Esophagus squamous epithelium (tissue), 4 donors: Measurements from ENCODE around the gene CYP4F2.
"Not testable (repeated sequence)": the region's sequence is repeated elsewhere in the genome, so short reads cannot be mapped to it uniquely, and the experiment has no call there.

Experiments used
- POLR2A ChIP-seq, 4 donors: fragments of 450-650 bp; IDR thresholded peaks; one replicate each; pipeline ENCODE4 v1.6.1; 2017; ENCODE audit warnings: antibody characterized with exemption in 4 of 4, mild to moderate bottlenecking in 4 of 4, moderate library complexity in 3 of 4
- TF ChIP-seq, protein P1 (sequence below), 6 experiments: fragments of 450-650 bp in 4 of 6; fragments of 200-600 bp in 2 of 6; sonication (generic) in 2 of 6; IDR thresholded peaks; one replicate each; pipeline ENCODE4 v1.5.1; 2016 to 2019; ENCODE audit warnings: antibody characterized with exemption in 6 of 6, mild to moderate bottlenecking in 4 of 6, moderate library complexity in 4 of 6

DNA sequence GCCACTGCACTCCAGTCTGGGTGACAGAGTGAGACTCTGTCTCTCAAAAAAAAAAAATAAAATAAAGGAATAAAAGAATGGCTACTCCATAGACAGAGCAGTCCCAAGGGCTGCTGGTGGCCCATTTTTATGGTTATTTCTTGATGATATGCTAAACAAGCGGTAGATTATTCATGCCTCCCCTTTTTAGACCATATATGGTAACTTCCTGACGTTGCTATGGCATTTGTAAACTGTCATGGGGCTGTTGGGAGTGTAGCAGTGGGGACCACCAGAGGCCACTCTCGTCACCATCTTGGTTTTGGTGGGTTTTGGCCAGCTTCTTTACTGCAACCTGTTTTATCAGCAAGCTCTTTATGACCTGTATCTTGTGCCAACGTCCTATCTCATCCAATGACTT is 58.0 kb downstream of the CYP4F2 start:
- TF ChIP-seq POLR2A (IDR thresholded peaks at IDR 0.05): not testable (repeated sequence)
- TF ChIP-seq, protein P1, sequence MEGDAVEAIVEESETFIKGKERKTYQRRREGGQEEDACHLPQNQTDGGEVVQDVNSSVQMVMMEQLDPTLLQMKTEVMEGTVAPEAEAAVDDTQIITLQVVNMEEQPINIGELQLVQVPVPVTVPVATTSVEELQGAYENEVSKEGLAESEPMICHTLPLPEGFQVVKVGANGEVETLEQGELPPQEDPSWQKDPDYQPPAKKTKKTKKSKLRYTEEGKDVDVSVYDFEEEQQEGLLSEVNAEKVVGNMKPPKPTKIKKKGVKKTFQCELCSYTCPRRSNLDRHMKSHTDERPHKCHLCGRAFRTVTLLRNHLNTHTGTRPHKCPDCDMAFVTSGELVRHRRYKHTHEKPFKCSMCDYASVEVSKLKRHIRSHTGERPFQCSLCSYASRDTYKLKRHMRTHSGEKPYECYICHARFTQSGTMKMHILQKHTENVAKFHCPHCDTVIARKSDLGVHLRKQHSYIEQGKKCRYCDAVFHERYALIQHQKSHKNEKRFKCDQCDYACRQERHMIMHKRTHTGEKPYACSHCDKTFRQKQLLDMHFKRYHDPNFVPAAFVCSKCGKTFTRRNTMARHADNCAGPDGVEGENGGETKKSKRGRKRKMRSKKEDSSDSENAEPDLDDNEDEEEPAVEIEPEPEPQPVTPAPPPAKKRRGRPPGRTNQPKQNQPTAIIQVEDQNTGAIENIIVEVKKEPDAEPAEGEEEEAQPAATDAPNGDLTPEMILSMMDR (IDR thresholded peaks at IDR 0.05): not testable (repeated sequence)
